ENCODE data around the gene SH2D7.

The SH2D7 gene

DNA sequence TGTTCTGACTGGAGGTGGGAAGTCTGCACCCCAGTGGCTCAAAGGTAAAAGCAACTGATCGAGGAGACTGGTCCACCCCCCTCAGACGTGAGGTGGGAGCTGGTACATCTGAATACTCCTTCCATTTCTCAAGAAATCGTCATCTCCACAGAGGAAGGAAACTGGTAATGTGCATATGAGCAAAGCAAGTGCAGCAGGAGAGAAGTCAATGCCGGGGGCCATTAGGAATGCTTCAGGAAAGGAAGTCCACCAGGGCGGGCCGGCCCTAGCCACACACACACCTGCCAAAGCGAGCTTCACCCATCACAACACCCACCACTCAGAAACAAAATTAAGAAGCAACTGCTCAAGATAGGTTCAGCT, 23.3 kb upstream of the SH2D7 start:
- Mint-ChIP-seq H3K27me3 (no peaks in the 10 kb centered on the region), H3K9me3 (no peaks in the 10 kb centered on the region)

DNA sequence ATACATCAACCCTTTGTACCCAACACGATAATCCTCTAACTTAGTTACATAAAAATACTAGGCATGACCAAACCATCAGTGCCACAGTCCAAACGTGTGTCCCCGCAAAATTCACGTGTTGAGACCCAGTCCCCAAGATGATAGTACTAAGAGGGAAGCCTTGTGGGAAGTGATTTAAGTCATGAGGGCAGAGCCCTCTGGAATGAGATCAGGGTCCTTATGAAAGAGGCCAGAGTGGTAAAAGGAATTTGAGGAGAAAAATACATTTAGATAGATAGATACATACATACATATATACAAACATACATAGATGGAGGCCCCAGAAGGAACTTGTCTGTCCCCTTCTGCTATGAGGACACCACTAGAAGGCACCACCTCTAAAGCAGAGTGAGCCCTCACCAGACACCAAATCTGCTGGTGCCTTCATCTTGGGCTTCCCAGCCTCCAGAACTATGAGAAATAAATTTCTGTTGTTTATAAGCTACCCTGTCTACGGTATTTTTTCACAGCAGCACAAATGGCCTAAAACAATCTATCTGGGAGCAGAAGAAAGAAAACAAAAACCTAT, 22.8 kb upstream of the SH2D7 start:
- Mint-ChIP-seq H3K27ac (peak overlapping the region; percentile 93), H3K27me3 (no peaks in the 10 kb centered on the region), H3K4me3 (peak overlapping the region; percentile 71), H3K36me3 (ENCODE audit: low read depth) (no peaks in the 10 kb centered on the region), H3K4me1 (peaks cover 31% of the 10 kb centered on the region), H3K9me3 (no peaks in the 10 kb centered on the region)
- ATAC-seq (no peak), DNase-seq (no peak)

More for the DNA sequence above, 23.3 kb upstream of the SH2D7 start:
- Mint-ChIP-seq H3K4me1 (peaks cover 26% of the 10 kb centered on the region), H3K4me3 (peak overlapping the region; percentile 71), H3K36me3 (ENCODE audit: low read depth) (no peaks in the 10 kb centered on the region), H3K27ac (peak overlapping the region; percentile 93)
- DNase-seq (no peak), ATAC-seq (peak; percentile 19)

DNA sequence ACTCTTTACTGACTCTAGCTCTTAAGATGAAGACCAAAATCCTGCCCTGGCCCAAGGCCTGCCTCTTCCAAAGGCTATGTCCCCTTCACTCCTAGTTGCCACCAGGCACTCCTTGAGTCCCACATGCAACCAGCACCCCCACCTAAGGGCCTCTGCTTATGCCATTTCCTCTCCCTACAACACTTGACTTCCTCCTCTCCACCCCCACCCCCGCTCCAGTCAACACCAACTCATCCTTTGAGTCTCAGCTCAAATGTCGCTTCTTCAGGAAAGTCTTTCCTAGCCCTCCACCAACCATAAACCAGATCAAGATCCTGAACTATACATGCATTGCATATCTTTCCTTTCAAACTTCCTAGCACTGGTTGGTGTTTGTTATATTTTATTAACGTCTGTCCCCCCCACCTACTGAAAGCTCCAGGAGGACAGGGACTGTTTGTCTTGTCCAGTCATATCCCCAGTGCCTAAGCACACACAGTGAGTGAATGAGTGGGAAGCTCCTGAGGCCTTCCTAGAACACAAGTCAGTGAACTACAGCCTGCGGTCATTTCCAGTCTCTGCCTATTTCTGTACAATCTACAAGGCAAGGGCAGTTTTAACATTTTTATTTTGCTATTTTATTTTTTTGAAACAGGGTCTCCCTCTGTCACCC, 22.2 kb upstream of the SH2D7 start:
- ATAC-seq (peak; percentile 48), DNase-seq (peak; percentile 53)
- Mint-ChIP-seq H3K36me3 (ENCODE audit: low read depth) (no peaks in the 10 kb centered on the region), H3K27me3 (no peaks in the 10 kb centered on the region), H3K9me3 (no peaks in the 10 kb centered on the region), H3K4me3 (peak overlapping the region; percentile 71), H3K4me1 (peaks cover 33% of the 10 kb centered on the region), H3K27ac (peak overlapping the region; percentile 93)

DNA sequence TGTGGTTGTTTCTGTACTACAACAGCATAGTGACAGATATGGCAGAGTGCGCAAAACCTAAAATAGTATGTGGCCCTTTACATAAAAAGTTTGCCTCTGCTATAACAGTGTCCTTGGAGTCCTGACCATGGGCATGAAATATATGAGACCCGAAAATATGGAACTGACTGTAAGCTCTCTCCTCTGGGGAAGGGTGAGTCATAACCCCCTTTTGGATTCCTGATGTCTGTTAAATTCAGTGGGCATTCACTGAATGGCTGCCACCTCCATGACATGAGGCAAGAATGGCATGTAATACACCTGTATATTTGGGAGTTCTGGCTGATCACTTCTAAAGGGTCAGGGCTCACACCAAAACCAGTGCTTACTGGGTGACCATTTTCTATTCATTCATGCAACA, 21.0 kb upstream of the SH2D7 start:
- H3K27me3 Mint-ChIP-seq: no peaks in the 10 kb centered on the region
- no peaks in the 10 kb centered on the region for H3K36me3 Mint-ChIP-seq (ENCODE audit: low read depth)
- no peak overlapping the region for H3K4me3 Mint-ChIP-seq
- DNase-seq: no peak
- H3K9me3 Mint-ChIP-seq: no peaks in the 10 kb centered on the region
- no peak for ATAC-seq
- peaks cover 44% of the 10 kb centered on the region for H3K4me1 Mint-ChIP-seq
- peak overlapping the region; percentile 44 for H3K27ac Mint-ChIP-seq

DNA sequence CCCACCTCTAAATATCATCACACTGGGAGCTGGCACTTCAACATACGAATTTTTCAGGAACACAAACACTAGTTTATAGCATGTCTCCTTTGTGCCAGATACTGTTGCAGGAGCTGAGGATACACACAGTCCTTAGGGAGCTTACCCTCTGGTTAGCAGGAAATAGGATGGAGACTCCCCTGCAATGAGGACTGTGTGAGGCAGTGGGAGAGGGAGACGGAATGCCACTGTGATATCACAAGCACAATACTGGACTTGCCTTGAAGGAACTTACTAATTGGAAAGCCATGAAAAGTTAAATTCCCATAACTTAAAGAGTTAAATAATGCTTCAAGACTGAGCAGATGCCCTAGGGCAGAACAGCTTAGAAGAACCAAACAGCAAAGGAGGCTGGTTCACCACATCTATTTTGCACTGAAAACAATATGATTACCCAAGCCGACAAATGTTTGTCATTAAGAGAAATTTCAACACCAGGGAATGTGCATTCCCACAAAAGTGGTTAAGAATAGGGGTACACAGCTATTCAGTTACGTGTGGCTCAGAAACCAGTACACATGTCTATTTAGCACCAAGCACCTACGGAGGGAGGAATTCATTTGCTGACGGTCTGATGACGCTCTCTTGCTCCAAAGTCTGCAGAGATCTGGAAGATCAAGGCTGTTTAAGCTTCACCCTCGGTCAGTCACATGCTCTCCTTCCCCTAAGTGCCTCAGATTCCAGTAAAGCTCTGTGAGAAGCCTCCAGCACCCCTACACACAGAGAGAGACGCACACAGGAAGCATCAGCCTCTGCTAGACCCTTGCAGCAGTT, 20.1 kb upstream of the SH2D7 start:
- no peak for ATAC-seq
- Mint-ChIP-seq H3K4me3 (peak overlapping the region; percentile 9), H3K27me3 (no peaks in the 10 kb centered on the region), H3K4me1 (peaks cover 49% of the 10 kb centered on the region), H3K9me3 (no peaks in the 10 kb centered on the region), H3K36me3 (ENCODE audit: low read depth) (peaks cover 3% of the 10 kb centered on the region), H3K27ac (peak overlapping the region; percentile 14)
- no peak for DNase-seq

DNA sequence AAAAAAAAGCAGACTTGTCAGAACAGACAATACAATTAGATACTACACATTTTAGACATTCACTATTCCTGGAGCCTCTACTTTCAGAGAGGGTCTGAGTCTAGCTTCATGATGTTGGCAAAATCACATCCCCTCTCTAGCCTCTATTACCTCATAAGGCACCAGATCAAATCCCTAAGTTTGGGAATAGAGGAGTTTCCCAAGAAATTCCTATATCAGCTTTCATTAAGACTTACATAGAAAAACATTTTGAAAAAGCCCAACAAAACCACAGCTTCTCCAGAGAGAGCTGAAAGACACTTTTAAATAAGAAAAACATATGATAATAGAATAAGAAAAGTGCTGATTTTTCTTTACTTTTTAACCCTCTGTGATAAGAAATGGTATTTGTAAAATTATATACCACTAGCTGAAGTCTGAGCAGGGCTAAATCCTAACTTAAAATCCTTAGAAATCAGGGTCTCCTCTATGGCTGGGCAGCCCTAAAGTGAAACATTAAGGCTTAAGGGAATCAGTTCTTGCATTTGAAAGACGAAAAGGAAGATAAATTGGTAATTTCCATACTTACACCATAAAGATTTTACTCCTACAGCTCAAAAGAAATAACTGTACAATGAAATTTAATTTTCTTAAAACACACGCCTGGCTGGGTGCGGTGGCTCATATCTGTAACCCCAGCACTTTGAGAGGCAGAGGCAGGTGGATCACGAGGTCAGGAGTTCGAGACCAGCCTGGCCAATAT, 19.1 kb upstream of the SH2D7 start:
- H3K36me3 Mint-ChIP-seq (ENCODE audit: low read depth): peaks cover 3% of the 10 kb centered on the region
- no peak for ATAC-seq
- peak overlapping the region; percentile 9 for H3K4me3 Mint-ChIP-seq
- no peaks in the 10 kb centered on the region for H3K27me3 Mint-ChIP-seq
- DNase-seq: no peak
- peak overlapping the region; percentile 14 for H3K27ac Mint-ChIP-seq
- H3K9me3 Mint-ChIP-seq: no peaks in the 10 kb centered on the region
- peaks cover 53% of the 10 kb centered on the region for H3K4me1 Mint-ChIP-seq

DNA sequence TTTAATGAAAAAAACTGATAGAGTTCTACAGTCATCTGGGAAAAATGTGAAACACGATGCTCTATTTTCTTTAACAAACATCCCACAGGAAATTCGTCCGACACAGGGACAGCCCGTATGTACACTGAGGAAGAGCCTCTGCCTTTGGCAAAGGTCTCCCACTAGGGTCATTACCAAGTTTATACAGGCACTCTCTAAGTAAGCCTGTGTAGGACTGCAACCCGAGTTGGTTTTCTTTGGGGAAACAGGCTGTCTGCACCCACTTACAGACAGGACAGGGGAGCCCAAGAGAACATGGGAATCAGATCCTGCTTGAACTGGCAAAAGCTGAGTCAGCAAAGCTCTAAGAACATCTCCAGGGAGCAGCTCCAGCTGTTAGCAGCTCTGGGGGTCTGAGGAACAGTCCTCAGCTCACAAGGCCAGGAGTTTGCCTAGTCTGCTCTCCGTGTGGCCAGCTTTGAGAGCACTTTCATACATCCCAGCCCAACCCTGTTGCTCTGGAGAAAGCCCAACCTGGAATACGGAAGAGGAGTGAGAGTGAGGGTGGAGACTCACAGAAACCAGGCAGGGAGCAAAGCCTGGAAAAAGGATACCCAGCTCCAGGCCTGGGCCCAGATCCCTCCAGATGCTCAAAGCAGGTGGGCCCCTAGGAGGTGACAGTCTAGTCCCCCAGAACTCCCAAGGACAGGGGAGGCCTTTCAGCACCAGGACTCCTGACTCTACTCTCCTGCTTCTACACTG, 16.7 kb upstream of the SH2D7 start:
- Mint-ChIP-seq H3K4me3 (peak overlapping the region; percentile 98), H3K4me1 (peaks cover 54% of the 10 kb centered on the region), H3K36me3 (ENCODE audit: low read depth) (peaks cover 3% of the 10 kb centered on the region), H3K27ac (peak overlapping the region; percentile 55), H3K27me3 (no peaks in the 10 kb centered on the region), H3K9me3 (no peaks in the 10 kb centered on the region)
- ATAC-seq (no peak), DNase-seq (no peak)

DNA sequence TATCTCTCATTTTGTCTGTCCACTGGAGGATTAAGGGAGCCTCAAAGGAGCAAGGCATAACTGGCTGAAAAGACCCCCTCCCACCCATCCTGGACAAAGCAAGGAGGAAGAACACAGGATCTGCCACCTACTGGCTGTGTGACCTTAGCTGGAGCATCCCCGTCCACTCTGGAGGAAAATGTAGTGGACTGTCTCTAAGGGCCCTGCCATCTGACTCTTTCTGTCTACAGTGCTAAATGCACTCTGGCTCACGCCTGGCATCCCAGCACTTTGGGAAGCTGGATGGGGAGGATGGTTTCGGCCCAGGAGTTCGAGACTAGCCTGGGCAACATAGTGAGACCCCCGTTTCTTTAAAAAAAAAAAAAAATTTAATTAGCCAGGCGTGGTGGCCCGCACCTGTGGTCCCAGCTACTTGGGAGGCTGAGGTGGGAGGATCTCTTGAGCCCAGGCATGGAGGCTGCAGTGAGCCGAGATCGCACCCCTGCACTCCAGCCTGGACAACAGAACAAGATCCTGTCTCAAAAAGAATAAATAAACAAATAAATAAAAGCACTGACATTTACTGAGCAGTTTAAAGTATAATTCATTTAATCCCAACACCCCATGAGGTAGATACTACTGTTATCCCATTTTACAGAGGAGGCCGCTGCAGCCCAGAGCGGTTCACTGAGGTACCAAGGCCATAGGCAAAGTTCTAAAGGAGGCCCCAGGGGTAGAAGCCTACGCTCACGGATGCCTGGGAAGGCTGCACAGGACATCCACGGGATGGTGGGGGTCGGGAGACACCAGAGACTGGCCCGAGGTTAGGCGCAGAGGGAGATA, 15.9 kb upstream of the SH2D7 start:
- H3K4me3 Mint-ChIP-seq: peak overlapping the region; percentile 98
- ATAC-seq (peak; percentile 30), DNase-seq (no peak)
- no peaks in the 10 kb centered on the region for H3K27me3 Mint-ChIP-seq
- no peaks in the 10 kb centered on the region for H3K9me3 Mint-ChIP-seq
- peak overlapping the region; percentile 93 for H3K27ac Mint-ChIP-seq
- H3K4me1 Mint-ChIP-seq: peaks cover 51% of the 10 kb centered on the region
- H3K36me3 Mint-ChIP-seq (ENCODE audit: low read depth): peaks cover 3% of the 10 kb centered on the region

DNA sequence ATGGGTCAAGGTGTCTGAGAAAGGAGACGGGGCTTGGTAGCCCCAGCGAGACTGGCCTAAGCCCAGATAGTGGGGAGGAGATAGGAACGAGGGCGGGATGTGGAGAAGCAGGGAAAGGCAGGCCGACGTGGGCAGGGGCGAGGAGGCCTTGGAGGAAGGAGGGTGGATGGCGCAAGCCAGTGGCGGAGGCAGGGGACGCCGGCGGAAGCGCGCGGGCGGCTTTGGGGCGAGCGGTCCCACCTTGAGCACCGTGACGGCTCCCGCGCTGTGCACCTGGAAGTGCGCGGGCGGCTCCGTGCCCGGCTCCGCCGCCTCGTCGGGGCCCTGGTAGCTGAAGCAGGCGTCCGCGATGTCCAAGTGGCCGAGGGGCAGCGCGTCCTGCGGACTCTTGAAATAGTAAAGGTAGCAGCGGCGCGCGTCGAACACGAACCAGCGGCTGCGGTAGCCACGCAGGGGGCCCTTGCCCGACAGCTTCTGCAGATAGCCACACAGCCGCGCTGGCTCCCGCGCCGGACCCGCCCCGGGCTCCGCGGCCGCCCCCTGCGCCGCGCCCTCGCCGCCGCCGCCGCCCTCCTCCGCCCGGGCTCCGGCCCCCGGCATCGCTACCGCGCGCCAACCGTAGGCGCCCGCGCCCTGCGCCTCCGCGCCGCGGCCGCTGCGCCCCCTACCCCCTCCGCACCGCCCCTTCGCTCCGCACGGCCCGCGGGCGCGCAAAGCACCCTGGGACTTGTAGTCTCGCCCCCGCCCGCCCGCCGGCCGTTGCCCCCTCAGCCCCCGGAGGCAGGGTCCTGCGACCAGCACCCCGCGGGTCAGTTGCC, 15.1 kb upstream of the SH2D7 start, which contains the start of gene TBC1D2B:
Gene TBC1D2B (minus strand): TSS at position 659 of the 818 bp plus-strand sequence. CDS start 59 bp downstream, at position 600.
- peak; percentile 77 for DNase-seq
- H3K36me3 Mint-ChIP-seq (ENCODE audit: low read depth): peaks cover 3% of the 10 kb centered on the region
- peaks cover 46% of the 10 kb centered on the region for H3K4me1 Mint-ChIP-seq

DNA sequence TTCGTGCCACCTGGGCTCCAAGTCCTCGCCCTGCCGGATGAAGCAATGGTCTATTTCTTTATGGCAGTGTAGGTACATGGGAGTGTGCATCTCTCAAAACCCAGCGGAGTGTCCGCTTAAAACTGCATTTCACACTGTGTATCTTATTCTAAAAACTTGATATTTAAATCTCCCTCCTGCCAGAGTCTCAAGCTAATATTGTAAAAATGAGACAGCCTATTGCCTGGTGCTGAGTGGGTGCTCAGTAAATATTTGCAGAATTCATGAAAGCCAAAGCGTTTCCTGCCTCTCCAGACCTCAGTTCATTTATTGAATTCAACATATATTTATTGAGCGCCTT, 14.5 kb upstream of the SH2D7 start:
- Mint-ChIP-seq H3K4me3 (peak overlapping the region; percentile 84), H3K9me3 (no peaks in the 10 kb centered on the region), H3K27ac (peak overlapping the region; percentile 81), H3K27me3 (no peaks in the 10 kb centered on the region), H3K4me1 (peaks cover 45% of the 10 kb centered on the region), H3K36me3 (ENCODE audit: low read depth) (peaks cover 3% of the 10 kb centered on the region)
- ATAC-seq (no peak), DNase-seq (no peak)

More for the DNA sequence above, 15.1 kb upstream of the SH2D7 start, which contains the start of gene TBC1D2B:
- Mint-ChIP-seq H3K9me3 (no peaks in the 10 kb centered on the region), H3K27me3 (no peaks in the 10 kb centered on the region), H3K4me3 (peak within 1 kb of the TSS; percentile 98), H3K27ac (peak within 1 kb of the TSS; percentile 93)
- ATAC-seq: peak; percentile 73

DNA sequence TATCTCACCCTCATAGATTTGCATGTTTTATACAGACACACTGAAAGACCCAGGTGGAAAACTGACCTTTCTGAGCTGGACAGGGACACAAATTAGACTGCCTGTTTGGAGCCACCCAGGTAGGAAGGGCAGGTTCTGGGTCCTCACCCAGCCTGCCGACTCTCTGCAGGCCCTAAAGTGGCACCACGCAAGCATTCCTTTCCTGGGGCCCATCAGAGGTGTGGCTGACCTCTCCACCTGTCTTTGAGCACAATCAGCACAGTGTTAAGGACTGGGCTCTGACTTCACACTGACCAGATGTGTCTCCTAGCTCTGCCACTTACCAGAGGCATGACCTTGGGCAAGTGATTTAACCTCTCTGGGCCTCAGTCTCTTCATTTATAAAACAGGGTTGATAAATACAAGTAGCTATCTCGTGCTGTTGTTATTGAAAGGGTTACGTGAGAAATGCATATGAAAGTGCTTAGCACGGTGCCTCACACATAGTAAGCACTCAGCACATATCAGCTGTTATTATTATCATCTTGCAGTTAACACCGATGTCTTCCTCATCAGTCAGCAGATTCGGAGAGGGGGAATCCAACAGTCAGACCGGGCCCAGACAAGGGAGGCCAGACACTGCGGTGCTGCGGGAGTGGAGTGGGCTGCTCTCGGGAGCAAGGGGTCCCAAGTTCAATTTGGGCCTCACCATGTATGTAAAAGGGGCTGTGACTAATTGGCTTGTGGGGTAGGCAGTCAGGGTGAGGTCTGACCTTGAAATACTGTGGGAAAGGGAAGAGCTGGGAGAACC, 12.9 kb upstream of the SH2D7 start:
- Mint-ChIP-seq H3K27me3 (no peaks in the 10 kb centered on the region), H3K36me3 (ENCODE audit: low read depth) (peaks cover 3% of the 10 kb centered on the region), H3K9me3 (no peaks in the 10 kb centered on the region), H3K4me1 (peaks cover 34% of the 10 kb centered on the region), H3K27ac (no peak overlapping the region), H3K4me3 (no peak overlapping the region)
- DNase-seq (no peak), ATAC-seq (no peak)

DNA sequence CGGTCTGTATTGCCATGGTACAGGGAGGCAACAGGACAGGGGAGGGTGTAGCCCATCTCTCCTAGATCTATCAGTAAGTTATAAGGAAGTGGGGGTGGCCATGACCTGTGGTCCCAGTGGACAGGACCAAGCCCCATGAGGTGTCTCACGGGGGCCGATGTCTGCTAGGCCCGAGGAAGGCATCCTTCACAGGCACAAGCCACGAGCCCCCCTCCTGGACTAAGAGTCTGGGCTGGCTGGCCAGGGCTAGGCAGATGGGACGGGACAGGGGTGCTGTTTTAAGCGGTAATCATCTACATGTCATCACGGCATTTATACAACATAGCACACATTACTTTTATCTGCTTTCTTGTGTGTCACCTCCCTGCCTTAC, 12.3 kb upstream of the SH2D7 start:
- Mint-ChIP-seq H3K4me3 (no peak overlapping the region), H3K27ac (no peak overlapping the region), H3K4me1 (peaks cover 32% of the 10 kb centered on the region), H3K27me3 (no peaks in the 10 kb centered on the region), H3K9me3 (no peaks in the 10 kb centered on the region), H3K36me3 (ENCODE audit: low read depth) (peaks cover 3% of the 10 kb centered on the region)
- DNase-seq: no peak
- no peak for ATAC-seq

Measured in activated naive CD8-positive, alpha-beta T cell treated with anti-CD3 and anti-CD28 coated beads, Interleukin-2, amount 50 U/mL, for 24 hours (primary cell).